GM21825 (cell line): ENCODE data around the gene DOCK6.

Experiments
- ATAC-seq: cut with Tn5 transposase; IDR thresholded peaks from one replicate; pipeline ENCODE4 v1.9.1; 2021; ENCODE audit warnings: mild to moderate bottlenecking, moderate library complexity; ENCODE audit not compliant: unreplicated experiment

Gene DOCK6

DNA sequence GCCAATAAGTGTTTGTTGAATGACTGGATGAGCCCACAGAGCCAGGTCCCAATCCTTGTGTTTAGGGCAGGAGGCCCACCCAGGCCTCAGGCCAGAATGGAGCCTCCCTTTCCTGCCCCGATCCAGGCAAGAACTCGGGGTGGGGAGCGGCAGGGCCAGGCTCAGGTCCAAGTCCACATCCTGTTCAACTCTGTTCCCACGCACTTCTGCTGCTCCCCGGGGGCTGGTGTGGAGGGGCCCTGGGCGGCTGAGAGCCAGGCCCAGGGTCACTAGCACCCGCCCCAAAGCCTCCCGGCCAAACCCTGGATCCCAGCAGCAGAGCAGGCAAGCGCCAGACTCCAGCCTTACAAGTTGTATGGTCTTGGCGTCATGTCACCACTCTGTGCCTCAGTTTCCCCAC is 14.9 kb downstream of the DOCK6 start:
- ATAC-seq: no peak

DNA sequence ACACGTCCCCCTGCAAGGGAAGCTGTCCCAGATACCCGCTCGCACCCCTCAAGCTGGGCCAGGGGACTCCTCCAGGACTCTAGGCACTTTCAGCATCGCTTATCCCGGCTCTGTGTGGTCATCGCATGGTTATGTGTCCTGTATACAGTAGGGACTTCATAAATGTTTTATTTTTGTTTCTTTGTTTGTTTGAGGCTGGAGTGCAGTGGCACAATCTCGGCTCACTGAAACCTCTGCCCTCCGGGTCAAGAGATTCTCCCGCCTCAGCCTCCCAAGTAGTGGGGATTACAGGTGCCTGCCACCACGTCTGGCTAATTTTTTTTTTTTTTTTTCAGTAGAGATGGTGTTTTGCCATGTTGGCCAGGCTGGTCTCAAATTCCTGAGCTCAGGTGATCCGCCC is 15.4 kb downstream of the DOCK6 start:
- no peak for ATAC-seq

DNA sequence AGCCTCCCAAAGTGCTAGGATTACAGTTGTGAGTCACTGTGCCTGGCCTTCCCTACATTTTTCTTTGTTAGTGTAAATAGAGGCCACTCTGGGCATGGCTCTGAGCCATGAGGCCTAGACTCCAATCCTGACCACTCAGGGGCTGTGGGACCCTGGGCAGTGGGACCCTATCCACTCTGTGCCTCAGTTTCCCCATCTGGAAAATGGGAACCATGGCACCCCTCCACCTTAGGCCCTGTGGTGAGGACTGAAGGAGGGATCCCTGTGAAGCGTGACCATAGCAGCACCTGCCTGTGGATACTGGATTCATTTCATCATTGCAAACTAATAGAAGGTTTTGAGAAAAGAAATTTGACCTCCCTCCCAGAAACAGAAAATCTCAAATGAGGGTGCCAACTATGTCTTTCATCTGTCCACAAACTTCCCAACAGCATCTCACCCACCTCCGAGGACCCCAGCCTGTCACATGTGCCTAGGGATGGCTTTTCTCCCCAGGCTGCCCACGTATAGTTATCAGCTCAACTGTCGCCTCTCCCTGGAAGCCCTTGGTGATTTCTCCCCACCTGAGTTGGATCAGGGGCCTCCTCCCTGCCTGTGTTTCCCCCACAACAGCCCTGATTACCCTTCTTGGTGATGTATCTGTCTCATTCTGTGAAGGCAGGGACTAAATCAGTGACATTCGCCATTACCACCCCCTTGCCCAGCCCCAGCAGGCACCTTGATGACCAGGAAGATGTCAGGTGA is 17.3 kb downstream of the DOCK6 start:
- ATAC-seq: no peak

DNA sequence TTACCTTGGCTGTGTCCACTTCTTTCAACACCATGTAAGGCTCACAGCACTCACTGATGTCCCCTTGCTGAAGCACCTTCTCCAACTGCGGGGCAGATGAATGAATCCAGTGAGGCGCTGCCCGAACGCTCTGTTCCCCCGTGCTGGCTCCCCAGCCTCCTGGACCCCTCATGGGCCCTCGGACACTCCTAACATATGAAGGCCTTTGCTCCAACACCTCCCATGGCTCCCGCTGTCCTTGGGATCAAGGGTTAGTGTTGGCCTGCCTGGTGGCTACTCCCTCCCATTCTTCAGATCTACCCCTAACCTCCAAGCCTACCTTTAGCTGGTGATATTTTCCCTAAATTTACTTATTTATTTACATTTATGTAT is 18.5 kb downstream of the DOCK6 start:
- ATAC-seq: no peak

DNA sequence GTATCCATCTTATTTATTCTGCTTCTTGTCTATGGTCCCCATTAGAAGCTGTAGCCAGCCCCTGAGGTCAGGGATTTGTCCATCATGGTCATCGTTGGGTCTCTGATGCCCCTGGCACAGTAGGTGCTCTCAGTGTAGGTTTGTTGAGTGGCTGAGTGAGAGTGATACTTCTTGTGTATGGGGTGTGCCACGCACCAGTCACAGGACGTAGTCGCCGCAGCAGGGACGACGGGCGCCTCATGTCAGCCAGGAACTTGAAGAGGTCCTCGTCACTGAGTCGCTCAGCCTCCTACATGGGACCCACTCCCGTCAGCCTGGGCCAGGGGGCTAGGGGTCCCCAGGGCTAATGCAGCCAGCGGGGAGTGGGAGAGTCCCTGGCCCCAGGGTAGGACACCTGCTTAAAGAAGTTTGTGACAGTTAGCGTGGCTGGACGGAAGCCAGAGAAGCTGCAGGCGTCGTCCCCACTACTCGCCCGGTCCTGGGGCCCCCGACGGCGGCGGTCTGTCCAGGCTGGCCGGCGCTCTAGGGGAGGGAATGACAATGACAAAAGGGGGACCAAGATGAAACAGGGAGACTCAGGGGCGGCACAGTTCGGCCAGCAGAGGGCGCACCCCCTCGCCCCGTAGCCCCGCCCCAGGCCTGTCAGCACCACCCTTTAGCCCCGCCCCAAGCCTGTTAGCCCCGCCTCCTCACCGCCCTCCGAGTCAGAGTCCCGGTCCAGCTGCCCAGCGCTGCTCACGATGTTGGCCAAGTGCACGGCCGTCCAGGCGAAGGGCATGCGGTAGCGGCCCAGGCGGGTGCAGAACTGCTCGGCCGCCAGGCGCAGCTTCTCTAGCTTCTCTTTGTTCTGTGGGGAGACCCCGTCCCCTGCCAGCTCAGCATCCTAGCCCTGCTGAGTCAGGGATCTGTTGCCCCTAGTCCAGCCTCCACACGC is 19.2 kb downstream of the DOCK6 start:
- no peak for ATAC-seq

DNA sequence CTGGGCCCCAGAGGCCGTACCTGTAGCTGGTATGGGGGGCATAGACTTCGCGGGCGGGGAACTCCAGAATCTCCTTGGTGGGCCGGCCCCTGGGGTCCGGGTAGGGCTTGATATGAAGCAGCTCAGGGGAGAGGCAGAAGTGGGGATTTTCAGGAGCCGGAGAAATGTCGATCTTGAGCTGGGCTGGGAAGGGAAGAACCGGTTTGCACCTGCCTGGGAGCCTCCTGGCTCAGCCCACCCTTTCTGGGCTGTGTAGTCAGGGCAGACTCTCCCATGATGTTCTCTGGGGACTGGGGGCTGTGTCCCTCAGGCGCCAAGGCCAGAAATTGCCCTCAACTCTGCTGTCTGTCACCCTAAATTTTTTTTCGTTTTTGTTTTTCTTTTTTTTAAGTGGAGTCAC is 20.3 kb downstream of the DOCK6 start:
- no peak for ATAC-seq

DNA sequence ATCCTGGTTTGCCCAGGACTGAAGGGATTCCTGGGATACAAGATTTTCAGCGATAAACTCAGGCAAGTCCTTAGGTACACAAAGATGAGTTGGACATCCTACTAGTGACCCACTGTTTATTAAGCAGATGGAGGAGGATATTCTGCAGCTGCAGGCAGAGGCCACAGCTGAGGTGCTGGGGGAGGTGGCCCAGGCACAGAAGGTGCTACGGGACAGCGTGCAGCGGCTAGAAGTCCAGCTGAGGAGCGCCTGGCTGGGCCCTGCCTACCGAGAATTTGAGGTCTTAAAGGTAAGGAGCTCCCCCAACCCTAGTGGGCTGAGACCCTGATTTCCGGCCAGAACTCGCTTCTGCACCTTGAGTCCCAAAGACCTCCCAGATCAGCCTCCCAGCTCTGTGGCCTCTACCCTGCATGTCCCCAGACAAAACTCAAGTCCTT is 22.3 kb downstream of the DOCK6 start:
- no peak for ATAC-seq

DNA sequence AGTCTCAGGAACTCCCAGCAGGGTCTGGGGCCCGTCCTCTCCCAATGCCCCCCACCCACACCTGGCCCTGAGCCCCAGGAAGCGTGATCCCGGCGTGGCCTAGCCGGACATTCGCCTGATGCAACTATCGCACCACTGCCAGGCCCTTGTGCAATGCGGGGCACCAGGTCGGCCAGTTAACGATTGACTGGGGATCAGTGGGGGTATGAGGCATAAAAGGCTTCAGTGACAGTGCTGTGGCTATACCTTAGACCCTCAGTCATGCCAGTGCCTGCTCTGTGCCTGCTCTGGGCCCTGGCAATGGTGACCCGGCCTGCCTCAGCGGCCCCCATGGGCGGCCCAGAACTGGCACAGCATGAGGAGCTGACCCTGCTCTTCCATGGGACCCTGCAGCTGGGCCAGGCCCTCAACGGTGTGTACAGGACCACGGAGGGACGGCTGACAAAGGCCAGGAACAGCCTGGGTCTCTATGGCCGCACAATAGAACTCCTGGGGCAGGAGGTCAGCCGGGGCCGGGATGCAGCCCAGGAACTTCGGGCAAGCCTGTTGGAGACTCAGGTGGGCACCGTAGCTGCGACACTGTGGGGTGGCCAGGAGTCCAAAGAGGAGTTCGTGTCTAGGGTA is 22.8 kb downstream of the DOCK6 start, which contains the start of gene ANGPTL8:
TSS of gene ANGPTL8 (plus strand) at position 243 of the 624 bp plus-strand sequence. CDS start at position 262, 19 bp downstream.
- no peak for ATAC-seq

DNA sequence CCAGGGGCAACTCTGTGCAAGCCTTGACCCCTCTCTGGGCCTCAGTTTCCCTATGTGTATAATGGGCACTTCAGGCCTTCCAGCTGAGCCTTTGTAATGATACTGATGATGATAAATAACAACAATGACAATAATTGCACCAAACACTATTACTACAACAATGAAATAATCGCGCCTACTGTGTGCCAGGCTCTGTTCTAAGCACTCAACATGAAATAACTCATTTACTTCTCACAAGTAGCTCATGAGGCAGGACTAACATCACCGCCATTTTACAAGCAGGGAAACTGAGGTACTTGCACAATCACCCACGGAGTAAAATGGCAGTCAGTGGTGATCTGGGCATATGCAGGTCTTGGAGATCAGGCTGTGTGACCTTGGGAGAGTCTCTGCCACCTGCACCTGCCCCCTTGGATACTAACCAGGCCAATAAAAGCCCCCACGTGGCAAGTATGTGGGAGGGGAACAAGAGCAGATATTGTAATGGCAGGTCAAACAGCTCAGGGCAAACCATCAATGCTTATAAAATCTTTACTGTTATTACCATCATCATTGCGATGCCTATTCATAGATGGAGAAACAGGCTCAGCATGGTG is 23.4 kb downstream of the DOCK6 start:
- no peak for ATAC-seq

DNA sequence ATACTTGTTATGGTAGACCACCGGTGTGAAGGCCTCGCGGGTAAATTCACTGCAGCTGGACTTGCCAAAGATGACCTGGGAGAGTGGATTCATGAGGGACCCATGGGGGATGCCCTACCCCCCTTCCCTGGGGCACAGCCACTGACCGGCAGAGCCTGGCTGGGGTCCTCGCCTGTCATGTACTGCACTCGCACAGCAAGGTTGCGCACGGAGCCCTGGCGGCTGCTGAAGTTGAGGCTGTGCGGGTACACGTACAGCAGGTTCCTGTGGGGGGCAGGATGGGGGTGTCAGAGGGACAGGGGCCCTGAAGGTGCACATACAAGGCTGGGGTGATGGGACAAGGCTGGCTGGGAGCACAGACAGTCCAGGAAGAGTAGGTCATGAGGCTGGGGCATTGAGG is 24.3 kb downstream of the DOCK6 start:
- no peak for ATAC-seq

DNA sequence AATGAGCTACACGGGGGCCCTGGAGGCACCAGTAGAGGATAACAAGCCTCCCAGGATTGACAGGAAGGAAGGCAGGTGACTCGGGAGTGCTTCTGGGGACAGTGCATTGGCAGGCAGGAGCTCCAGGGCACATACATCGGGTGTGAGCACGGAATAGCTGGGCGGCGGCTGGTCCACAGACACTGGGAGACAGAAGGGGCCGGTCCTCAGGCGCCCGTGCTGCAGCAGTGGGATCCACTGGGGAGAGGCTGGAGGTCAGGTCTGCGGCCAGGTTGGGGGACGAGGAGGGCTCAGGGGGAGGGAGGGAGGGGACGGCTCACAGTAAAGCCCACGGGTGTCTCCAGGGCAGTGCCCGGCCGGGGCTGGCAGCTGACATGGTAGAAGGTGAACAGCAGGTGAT is 25.0 kb downstream of the DOCK6 start:
- ATAC-seq: no peak

DNA sequence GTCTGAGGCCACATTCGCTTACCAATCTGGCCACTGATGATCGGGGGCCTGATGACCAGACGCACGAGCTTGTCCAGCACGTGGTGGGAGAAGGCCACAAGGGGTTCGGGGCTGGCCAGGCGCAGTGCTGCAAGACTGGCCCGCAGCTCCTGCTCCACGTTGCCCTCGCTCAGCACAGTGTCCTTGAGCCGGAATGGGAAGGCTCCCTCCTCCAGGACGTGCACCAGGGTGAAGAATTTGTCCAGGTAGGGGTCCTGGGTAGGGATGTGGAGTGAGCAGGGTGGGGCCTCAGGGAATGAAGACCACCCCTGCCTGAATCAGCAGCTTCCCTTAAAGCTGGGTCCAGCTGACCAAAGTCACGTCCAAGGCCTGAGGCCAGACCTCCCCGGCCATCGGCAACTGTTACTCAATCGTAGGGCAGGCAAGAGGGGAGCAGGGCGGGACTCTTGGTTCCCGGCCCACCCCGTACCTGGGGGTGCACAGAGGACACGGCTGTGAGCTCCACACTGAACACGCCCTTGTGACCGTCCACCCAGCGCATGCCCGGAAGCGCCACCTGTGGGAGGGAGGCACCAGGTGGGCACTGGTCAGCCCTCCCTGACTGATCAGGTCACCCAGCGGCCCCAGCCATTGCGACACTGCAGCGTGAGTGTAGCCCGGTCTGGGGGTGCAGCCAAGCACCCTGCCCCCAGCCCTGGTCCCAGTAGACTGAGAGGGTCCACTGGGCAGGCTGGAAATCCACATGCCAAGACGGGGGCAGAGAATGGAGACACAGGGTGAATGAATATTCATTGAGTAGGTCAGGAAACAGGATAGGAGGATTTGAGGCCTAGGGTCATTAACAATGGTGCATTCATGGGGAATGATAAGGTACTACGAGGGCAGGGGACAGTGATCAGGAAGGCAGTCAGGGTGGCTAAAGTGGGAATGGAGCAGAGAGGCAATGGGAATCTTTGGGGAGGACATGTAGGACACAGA is 25.7 kb downstream of the DOCK6 start:
- no peak for ATAC-seq

DNA sequence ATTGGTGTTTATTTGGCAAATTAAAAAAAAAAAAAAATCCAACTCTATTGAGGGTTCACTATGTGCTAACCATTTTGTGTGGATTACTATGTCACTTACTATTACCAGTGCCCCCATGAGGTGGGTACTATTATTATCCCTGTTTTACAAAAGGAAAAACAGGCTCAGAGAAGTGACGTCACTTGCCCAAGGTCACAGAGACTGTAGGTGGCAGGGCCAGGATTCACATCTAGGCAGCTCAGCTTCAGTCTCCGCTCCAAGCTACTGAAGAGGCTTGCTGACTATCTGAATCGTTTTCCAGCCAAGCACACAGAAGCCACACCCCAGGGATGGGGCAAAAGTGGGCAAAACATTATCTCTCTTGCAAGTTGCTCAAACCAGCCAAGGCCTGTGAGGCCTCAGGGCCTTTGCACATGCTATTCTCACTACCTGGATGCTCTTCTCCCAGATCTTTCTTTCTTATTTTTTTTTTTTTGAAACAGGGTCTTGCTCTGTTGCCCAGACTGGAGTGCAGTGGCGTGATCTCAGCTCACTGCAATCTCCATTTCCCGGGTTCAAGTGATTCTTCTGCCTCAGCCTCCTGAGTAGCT is 27.7 kb downstream of the DOCK6 start:
- no peak for ATAC-seq

DNA sequence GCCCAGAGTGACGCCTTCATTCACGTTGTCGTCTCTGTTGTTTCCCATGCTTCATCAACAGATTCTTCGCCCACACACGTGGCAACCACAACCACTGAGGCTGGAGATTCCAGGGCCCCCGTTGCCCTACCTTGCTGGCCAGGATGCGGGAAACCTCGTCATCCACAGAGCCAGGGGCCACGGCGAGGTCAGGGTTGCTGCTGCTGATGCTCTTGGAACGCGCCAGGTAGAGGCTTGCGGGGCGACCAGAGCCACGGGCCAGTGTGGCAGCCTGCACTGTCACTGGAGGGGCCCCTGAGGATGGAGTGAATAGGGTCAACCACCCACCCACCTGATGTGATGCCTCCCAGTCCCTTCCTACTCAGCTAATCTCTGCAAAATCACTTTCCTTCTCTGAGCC is 29.3 kb downstream of the DOCK6 start:
- no peak for ATAC-seq

DNA sequence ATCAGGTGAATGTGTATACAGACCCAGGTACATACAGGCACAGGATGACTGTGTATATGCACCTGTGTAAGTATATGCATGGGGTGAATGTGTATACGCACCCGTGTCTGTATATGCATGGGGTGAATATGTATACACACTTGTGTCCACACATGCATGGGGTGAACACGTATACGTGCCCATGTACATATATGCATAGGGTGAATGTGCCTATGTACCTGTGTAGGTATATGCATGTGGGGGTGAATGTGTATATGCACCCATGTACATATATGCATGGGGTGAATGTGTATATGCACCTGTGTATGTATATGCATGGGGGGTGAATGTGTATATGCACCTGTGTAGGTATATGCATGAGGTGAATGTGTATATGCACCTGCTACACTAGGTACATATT is 29.8 kb downstream of the DOCK6 start:
- no peak for ATAC-seq

DNA sequence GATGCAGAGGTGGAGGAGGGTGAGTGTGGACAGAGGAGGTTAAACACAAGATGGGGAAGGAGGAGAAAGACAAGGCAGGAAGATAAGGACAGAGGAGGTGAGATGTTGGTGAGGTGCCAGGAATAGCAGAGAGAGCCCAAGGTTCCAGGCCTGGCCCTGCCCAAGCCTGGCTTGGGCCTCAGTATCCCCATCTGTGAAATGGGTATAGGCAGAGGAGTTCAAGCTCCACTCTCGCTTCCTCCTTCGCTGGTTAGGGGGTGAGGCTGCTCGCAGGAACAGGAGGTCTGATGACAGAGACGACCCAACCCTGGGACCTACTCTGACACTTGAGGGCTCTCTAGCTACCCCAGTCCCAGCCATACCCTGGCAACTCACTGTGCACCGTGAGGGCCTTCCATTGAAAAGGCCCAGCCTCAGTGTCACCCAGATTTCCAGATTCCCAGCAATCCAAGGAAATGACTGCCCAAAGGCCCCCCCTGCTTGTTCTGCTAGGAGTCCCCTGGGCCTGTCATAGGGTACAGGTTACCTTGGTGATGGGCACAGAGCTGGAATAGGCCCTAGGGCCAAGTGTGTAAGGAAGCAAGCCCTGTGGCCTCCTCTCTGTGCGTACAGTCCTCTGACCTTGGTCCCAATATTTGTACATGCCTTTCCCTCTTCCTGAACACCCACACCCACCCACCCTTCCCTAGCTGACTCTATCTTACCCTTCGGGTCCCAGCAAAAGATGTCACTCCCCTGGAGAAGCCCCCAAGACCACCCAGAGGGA is 31.5 kb downstream of the DOCK6 start:
- no peak for ATAC-seq

DNA sequence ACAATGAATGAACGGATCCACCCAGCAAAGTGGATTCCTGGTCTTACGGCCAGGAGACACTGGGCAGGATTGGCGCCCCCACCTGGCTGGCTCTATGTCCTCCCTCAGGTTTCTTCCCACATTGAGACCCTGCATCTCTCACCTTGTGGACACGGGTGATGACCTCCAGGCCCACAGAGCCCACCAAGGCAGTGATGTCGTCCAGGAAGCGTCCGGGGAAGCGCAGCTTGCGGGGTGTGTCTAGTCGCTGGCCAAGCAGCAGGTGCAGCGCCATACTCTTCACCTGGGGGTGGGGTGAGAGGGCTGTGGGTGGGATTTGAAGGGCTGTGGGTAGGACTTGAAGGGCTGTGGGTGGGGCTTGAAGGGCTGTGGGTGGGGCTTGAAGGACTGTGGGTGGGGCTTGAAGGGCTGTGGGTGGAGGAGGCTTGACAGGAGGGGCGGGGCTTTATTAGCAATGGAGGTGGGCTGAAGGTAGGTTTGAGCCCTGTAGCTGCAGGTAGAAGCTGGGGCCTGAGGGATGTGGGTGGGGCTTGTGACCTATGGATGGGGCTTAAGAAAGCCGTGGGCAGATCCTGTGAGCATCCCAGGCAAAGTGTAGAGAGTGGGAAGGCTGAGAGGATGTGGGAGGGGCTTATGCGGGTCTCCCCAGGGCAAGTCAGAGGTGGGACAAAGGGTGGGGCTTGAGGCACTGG is 35.0 kb downstream of the DOCK6 start:
- ATAC-seq: no peak

DNA sequence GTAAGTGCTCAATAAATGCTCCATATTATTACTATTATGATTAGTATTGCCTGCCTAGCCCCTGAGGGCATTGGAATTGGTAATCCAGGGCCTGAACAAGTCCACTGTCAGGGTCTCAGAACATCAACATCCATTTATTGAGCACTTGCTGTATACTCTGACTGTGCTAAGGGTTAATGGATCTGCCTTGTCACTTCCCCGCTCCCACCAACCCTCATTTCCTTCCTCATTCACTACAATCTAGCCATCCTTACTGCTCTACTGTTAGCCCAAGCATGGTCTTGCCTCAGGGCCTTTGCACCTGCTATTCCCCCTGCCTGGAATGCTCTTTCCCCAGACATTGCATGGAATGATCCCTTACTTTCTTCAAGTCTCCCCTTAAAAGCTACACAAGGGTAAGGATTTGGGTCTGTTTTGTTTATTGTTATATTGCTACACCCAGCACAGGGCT is 35.6 kb downstream of the DOCK6 start:
- ATAC-seq: no peak
